ENCODE data around the gene SPTBN2.

Gene SPTBN2

DNA sequence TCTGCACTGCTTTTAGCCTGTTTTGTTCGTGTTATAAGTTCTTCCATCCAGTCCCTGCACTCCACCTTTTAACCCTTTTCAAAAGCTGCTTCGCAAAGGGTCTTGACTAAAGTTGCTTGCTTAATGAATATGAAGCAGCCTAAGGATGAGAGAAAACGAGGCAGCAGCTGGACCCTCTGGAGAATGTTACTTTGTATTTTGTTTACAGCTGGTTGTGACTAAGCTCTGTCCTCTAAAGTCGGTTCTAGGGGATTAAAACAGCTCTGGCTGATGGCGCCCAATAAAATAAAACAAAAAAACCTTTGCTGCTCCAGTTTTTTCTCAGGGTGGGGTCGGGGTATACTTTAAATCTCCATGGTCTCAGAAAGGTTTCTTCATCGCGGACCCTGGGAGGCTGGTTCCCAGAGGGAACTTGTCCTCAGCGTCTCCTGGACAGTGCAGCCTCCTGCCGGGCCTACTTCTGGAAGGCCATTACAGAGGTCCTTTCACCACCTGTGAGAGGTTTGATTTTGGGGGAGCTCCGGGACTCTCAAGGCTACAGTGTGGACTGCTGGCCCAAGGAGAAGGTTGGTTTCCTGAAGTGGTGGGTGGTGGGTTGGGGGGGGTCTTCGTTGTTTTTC is 91.3 kb downstream of the SPTBN2 start:
- no peak for DNase-seq

- DNase-seq: no peak
Observed at GRCh38 chr11:66636411-66636810, 92.6 kb downstream of the SPTBN2 start.

Measured in NCI-H446 (cell line).